ENCODE results near the gene RHOG. TPM values are rescaled to one million over a fixed set of nuclear protein-coding genes. Genes with fewer than 3 reads are reported as not detected.

RHOG gene
- total RNA-seq, 2 donors from 2014 or later, result 10.9 to 15.8 TPM

GRCh38 chr11:3781423-3781822 is 59.3 kb downstream of the RHOG start:
- DNase-seq (no peak), ATAC-seq (no peak)
- TF ChIP-seq CTCF (IDR thresholded peaks at IDR 0.05) (no peak), POLR2A (IDR thresholded peaks at IDR 0.05) (no peak)
- peak overlapping the region in 1 of 4 donors; percentile 37 for H3K27ac ChIP-seq
- H3K4me1 ChIP-seq, result peaks cover 4% of the 10 kb centered on the region
- peaks cover 9 to 11% of the 10 kb centered on the region in 2 donors for H3K36me3 ChIP-seq (replicated peaks in 1 of 2; ENCODE audit: insufficient read depth in 1 of 2, low read depth in 2 of 2)
- no peaks in the 10 kb centered on the region for H3K27me3 ChIP-seq
- no peak overlapping the region for H3K4me3 ChIP-seq
- WGBS, 2 donors, result 16% methylated on average over 2 of the region's 2 CpGs
- no peaks in the 10 kb centered on the region for H3K9me3 ChIP-seq
- intact Hi-C loops (cut with DNase I), result no loop called here

Small RNAs within 50 kb of the gene (small RNA-seq; reads per million reads assigned to genes)
- not detected for gene RNU7-50P

Other genes starting within 250 kb of the RHOG start
- gene ART5, start 199.0 kb downstream of the RHOG start, total RNA-seq, result not detected
- not detected for gene ART1, start 195.8 kb downstream of the RHOG start, total RNA-seq
- 1 to 10 TPM; 2.3 to 3.0 TPM for gene CHRNA10, start 169.6 kb downstream of the RHOG start, total RNA-seq
- gene NUP98, start 43.4 kb downstream of the RHOG start, total RNA-seq, result 10 to 100 TPM; 37.9 to 62.0 TPM
- 10 to 100 TPM; 21.5 to 24.1 TPM for gene PGAP2, start 32.4 kb downstream of the RHOG start, total RNA-seq
- gene STIM1, start 14.7 kb upstream of the RHOG start, total RNA-seq, result 10 to 100 TPM; 20.4 to 24.6 TPM